Endothelial cell of umbilical vein (primary cell): ENCODE results near the gene MRPS27.

Source experiments
- FOS ChIP-seq: IDR thresholded peaks from 2 replicates; pipeline ENCODE4 v1.6.1; 2011; ENCODE audit warnings: mild to moderate bottlenecking, low read length, moderate library complexity, borderline replicate concordance; ENCODE audit not compliant: insufficient read depth
- POLR2A ChIP-seq: IDR thresholded peaks from 2 replicates; pipeline ENCODE4 v1.6.1; 2012; ENCODE audit warnings: low read depth, mild to moderate bottlenecking, control low read depth, low read length
- TF ChIP-seq, protein P1 (sequence below), 2 donors: IDR thresholded peaks; 1 replicate in 1 of 2; 2 replicates in 1 of 2; pipeline ENCODE4 v1.5.1; 2011; ENCODE audit warnings: low read length in 2 of 2, mild to moderate bottlenecking in 2 of 2, moderate library complexity in 2 of 2, control low read depth in 1 of 2, inconsistent platforms in 1 of 2, low read depth in 1 of 2; ENCODE audit not compliant: insufficient read depth in 1 of 2; ENCODE audit errors: extremely low read depth in 1 of 2
- TF ChIP-seq, protein P2 (sequence below): IDR thresholded peaks from 2 replicates; pipeline ENCODE4 v1.6.1; 2011; ENCODE audit not compliant: insufficient read depth, insufficient read length

DNA sequence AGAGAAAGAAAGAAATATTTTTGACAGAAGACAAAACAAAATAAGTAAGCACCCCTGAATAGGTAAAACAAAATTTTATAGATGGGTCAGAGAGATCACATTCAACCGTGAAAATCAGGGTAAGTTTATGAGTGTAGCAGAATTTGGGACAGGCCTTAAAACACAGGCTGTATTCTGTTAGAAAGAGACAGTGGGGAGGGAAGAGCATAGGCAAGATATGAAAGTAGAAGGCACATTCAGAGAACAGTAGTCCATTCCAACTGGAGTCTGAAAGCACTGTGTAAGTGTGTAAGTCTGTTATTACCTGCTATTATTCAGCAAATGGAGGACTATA, 38.6 kb downstream of the MRPS27 start:
- TF ChIP-seq POLR2A = no peak
- TF ChIP-seq, protein P1, sequence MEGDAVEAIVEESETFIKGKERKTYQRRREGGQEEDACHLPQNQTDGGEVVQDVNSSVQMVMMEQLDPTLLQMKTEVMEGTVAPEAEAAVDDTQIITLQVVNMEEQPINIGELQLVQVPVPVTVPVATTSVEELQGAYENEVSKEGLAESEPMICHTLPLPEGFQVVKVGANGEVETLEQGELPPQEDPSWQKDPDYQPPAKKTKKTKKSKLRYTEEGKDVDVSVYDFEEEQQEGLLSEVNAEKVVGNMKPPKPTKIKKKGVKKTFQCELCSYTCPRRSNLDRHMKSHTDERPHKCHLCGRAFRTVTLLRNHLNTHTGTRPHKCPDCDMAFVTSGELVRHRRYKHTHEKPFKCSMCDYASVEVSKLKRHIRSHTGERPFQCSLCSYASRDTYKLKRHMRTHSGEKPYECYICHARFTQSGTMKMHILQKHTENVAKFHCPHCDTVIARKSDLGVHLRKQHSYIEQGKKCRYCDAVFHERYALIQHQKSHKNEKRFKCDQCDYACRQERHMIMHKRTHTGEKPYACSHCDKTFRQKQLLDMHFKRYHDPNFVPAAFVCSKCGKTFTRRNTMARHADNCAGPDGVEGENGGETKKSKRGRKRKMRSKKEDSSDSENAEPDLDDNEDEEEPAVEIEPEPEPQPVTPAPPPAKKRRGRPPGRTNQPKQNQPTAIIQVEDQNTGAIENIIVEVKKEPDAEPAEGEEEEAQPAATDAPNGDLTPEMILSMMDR (IDR thresholded peaks at IDR 0.05; ENCODE audit: extremely low read depth in 1 of 2, insufficient read depth in 1 of 2, low read depth in 1 of 2, low read length in 2 of 2) = no peak
- TF ChIP-seq, protein P2, sequence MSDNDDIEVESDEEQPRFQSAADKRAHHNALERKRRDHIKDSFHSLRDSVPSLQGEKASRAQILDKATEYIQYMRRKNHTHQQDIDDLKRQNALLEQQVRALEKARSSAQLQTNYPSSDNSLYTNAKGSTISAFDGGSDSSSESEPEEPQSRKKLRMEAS = no peak
- no peak for TF ChIP-seq FOS
